Endothelial cell (in vitro differentiated cells): ENCODE measurements around the gene HMGCS1. TPM values are rescaled to one million over a fixed set of nuclear protein-coding genes. Genes with fewer than 3 reads are reported as not detected.
"Not testable (repeated sequence)": the region's sequence is repeated elsewhere in the genome, so short reads cannot be mapped to it uniquely, and the experiment has no call there.

Source experiments
- DNase-seq: peaks from one replicate; pipeline ENCODE4 v3.0.0; 2021; ENCODE audit warnings: low spot score
- H3K27ac Mint-ChIP-seq: one replicate; pipeline ENCODE4 v1.8.0; 2021; ENCODE audit warnings: mixed read lengths, inconsistent platforms; ENCODE audit not compliant: unreplicated experiment
- H3K27me3 Mint-ChIP-seq: one replicate; pipeline ENCODE4 v1.8.0; 2021; ENCODE audit warnings: mild to moderate bottlenecking, moderate library complexity, mixed read lengths, inconsistent platforms; ENCODE audit not compliant: unreplicated experiment
- H3K36me3 Mint-ChIP-seq: one replicate; pipeline ENCODE4 v1.8.0; 2021; ENCODE audit warnings: mild to moderate bottlenecking, low read depth, mixed read lengths, inconsistent platforms; ENCODE audit not compliant: unreplicated experiment
- H3K4me1 Mint-ChIP-seq: one replicate; pipeline ENCODE4 v1.8.0; 2021; ENCODE audit warnings: mild to moderate bottlenecking, mixed read lengths, inconsistent platforms; ENCODE audit not compliant: unreplicated experiment
- H3K4me3 Mint-ChIP-seq: one replicate; pipeline ENCODE4 v1.8.0; 2021; ENCODE audit warnings: mild to moderate bottlenecking, mixed read lengths, inconsistent platforms; ENCODE audit not compliant: unreplicated experiment
- H3K9me3 Mint-ChIP-seq: one replicate; pipeline ENCODE4 v1.8.0; 2021; ENCODE audit warnings: mixed read lengths, inconsistent platforms; ENCODE audit not compliant: unreplicated experiment
- CTCF ChIP-seq: fragments of 200-600 bp; sonication (generic); IDR thresholded peaks from one replicate; pipeline ENCODE4 v1.5.0; 2021; ENCODE audit warnings: antibody characterized with exemption; ENCODE audit not compliant: unreplicated experiment
- total RNA-seq: library from RNA; stranded (reverse); fragmentation: NEBNext Ultra II Directional; extraction: Animal tissue kit (Norgen Biotek cat#: 25700); gene quantifications from one replicate; pipeline ENCODE4 v1.2.1, GENCODE V29; 2021; ENCODE audit not compliant: unreplicated experiment

The HMGCS1 gene
- total RNA-seq, 1 donor from 2014 or later, result 192 TPM

- no peaks in the 10 kb centered on the region for H3K9me3 Mint-ChIP-seq
- DNase-seq, result no peak
- peaks cover 6% of the 10 kb centered on the region for H3K36me3 Mint-ChIP-seq
- H3K4me1 Mint-ChIP-seq, result no peaks in the 10 kb centered on the region
- no peak overlapping the region for H3K4me3 Mint-ChIP-seq
- no peak for TF ChIP-seq CTCF
- H3K27me3 Mint-ChIP-seq, result no peaks in the 10 kb centered on the region
- no peak overlapping the region for H3K27ac Mint-ChIP-seq
Observed at GRCh38 chr5:43270645-43271044, 42.6 kb downstream of the HMGCS1 start.

- TF ChIP-seq CTCF, result no peak
- no peaks in the 10 kb centered on the region for H3K4me1 Mint-ChIP-seq
- H3K36me3 Mint-ChIP-seq, result peaks cover 6% of the 10 kb centered on the region
- H3K27ac Mint-ChIP-seq, result no peak overlapping the region
- no peaks in the 10 kb centered on the region for H3K9me3 Mint-ChIP-seq
- no peak overlapping the region for H3K4me3 Mint-ChIP-seq
- H3K27me3 Mint-ChIP-seq, result no peaks in the 10 kb centered on the region
- no peak for DNase-seq
Observed at GRCh38 chr5:43268188-43268820, 44.9 kb downstream of the HMGCS1 start.

- H3K4me3 Mint-ChIP-seq, H3K9me3 Mint-ChIP-seq, H3K27me3 Mint-ChIP-seq, DNase-seq, H3K4me1 Mint-ChIP-seq, H3K27ac Mint-ChIP-seq, H3K36me3 Mint-ChIP-seq: not testable (repeated sequence)
Observed at GRCh38 chr5:43262269-43262668, 50.9 kb downstream of the HMGCS1 start.

GRCh38 chr5:43258116-43258515, 55.1 kb downstream of the HMGCS1 start:
- Mint-ChIP-seq H3K27ac (no peak overlapping the region), H3K27me3 (peaks cover 7% of the 10 kb centered on the region), H3K36me3 (no peaks in the 10 kb centered on the region), H3K4me3 (no peak overlapping the region), H3K9me3 (peaks cover 5% of the 10 kb centered on the region), H3K4me1 (no peaks in the 10 kb centered on the region)
- no peak for TF ChIP-seq CTCF
- no peak for DNase-seq

GRCh38 chr5:43256261-43256966, 56.8 kb downstream of the HMGCS1 start:
- Mint-ChIP-seq H3K27ac (no peak overlapping the region), H3K9me3 (no peaks in the 10 kb centered on the region), H3K4me1 (no peaks in the 10 kb centered on the region), H3K36me3 (no peaks in the 10 kb centered on the region), H3K27me3 (peaks cover 7% of the 10 kb centered on the region), H3K4me3 (no peak overlapping the region)
- no peak for TF ChIP-seq CTCF
- no peak for DNase-seq
